Endothelial cell of umbilical vein (primary cell): Measurements from ENCODE around the gene CBX3. TPM values are rescaled to one million over a fixed set of nuclear protein-coding genes. Genes with fewer than 3 reads are reported as not detected.

Source experiments
- BruUV-seq: library from RNA; stranded (reverse); fragments of 400-500 nt; replicated peaks from 2 replicates; lab custom pipeline; 2021; lab: Mats Ljungman, UMichigan
- CTCF ChIA-PET: fragments of 300-600, 350-600 bp; sonication (Branson Sonifier 250); formaldehyde crosslinking; loops from one replicate; lab custom pipeline; 2021; ENCODE audit warnings: antibody characterized with exemption, inconsistent platforms; lab: Charles Lee
- POLR2A ChIA-PET: fragments of 300-600, 350-600 bp; sonication (Branson Sonifier 250); formaldehyde crosslinking; loops from one replicate; lab custom pipeline; 2021; ENCODE audit warnings: antibody characterized with exemption, inconsistent platforms; lab: Charles Lee
- DNase-seq: peaks from one replicate; pipeline ENCODE4 v3.0.0-alpha.2; 2011; ENCODE audit warnings: low read depth, low spot score
- FAIRE-seq: peaks from 2 replicates; lab custom pipeline; 2011; peaks lifted over from hg19 to GRCh38; lab: Jason Lieb, UNC
- H2AFZ ChIP-seq: 2 replicates; pipeline ENCODE4 v1.6.0; 2012; ENCODE audit warnings: low read depth, low read length, control low read depth, inconsistent platforms
- H3K27ac ChIP-seq: 2 replicates; pipeline ENCODE4 v1.5.1; 2011; ENCODE audit warnings: low read depth, mild to moderate bottlenecking, control low read depth, low read length, moderate library complexity; ENCODE audit not compliant: insufficient read depth
- H3K27me3 ChIP-seq, 2 experiments: 2 replicates each; pipeline versions ENCODE4 v1.6.0 to v1.6.1; 2011; ENCODE audit warnings: low read length in 2 of 2, mixed read lengths in 1 of 2; ENCODE audit not compliant: control insufficient read depth in 2 of 2, insufficient read depth in 2 of 2
- H3K36me3 ChIP-seq, 2 experiments: 2 replicates in 1 of 2; 3 replicates in 1 of 2; pipeline ENCODE4 v1.5.1; 2011; ENCODE audit warnings: low read length in 2 of 2, mild to moderate bottlenecking in 1 of 2, moderate library complexity in 1 of 2; ENCODE audit not compliant: control insufficient read depth in 2 of 2, insufficient read depth in 2 of 2; ENCODE audit errors: extremely low read depth in 1 of 2
- H3K4me1 ChIP-seq: 3 replicates; pipeline ENCODE4 v1.5.1; 2011; ENCODE audit warnings: mild to moderate bottlenecking, low read length; ENCODE audit not compliant: control insufficient read depth, insufficient read depth; ENCODE audit errors: extremely low read depth
- H3K4me2 ChIP-seq: 2 replicates; pipeline ENCODE4 v1.6.1; 2011; ENCODE audit warnings: low read length, control low read depth, mixed read lengths; ENCODE audit not compliant: insufficient read depth
- H3K4me3 ChIP-seq, 3 experiments: fragments of 200-600 bp in 1 of 3; sonication (generic), shearing (Covaris generic) in 1 of 3; replicated peaks in 1 of 3; 2 replicates each; pipeline ENCODE4 v1.5.1; 2011 to 2016; ENCODE audit warnings: control low read depth in 3 of 3, low read length in 3 of 3, mild to moderate bottlenecking in 2 of 3, inconsistent platforms in 1 of 3, low read depth in 1 of 3, moderate library complexity in 1 of 3; ENCODE audit not compliant: insufficient read depth in 1 of 3
- H3K79me2 ChIP-seq: 2 replicates; pipeline ENCODE4 v1.6.0; 2012; ENCODE audit warnings: low read length, inconsistent platforms; ENCODE audit not compliant: control insufficient read depth, insufficient read depth
- H3K9ac ChIP-seq: replicated peaks from 2 replicates; pipeline ENCODE3; 2011; ENCODE audit warnings: low read length, control low read depth; ENCODE audit not compliant: insufficient read depth; ENCODE audit errors: extremely low read depth
- H3K9me1 ChIP-seq: replicated peaks from 3 replicates; pipeline ENCODE4 v1.6.0; 2011; ENCODE audit warnings: mild to moderate bottlenecking, low read length; ENCODE audit not compliant: control insufficient read depth, insufficient read depth; ENCODE audit errors: extremely low read depth
- H3K9me3 ChIP-seq: replicated peaks from 2 replicates; pipeline ENCODE4 v1.5.1; 2012; ENCODE audit warnings: low read length, inconsistent platforms; ENCODE audit not compliant: control insufficient read depth, insufficient read depth
- H4K20me1 ChIP-seq: replicated peaks from 2 replicates; pipeline ENCODE3; 2011; ENCODE audit warnings: mild to moderate bottlenecking, low read length; ENCODE audit not compliant: control insufficient read depth, insufficient read depth; ENCODE audit errors: extremely low read depth
- EZH2 ChIP-seq: IDR thresholded peaks from 2 replicates; pipeline ENCODE4 v1.6.1; 2012; ENCODE audit warnings: borderline replicate concordance, low read depth, mild to moderate bottlenecking, moderate library complexity, low read length, inconsistent platforms; ENCODE audit not compliant: severe bottlenecking
- FOS ChIP-seq: IDR thresholded peaks from 2 replicates; pipeline ENCODE4 v1.6.1; 2011; ENCODE audit warnings: mild to moderate bottlenecking, low read length, moderate library complexity, borderline replicate concordance; ENCODE audit not compliant: insufficient read depth
- GATA2 ChIP-seq: IDR thresholded peaks from 2 replicates; pipeline ENCODE4 v1.7.0; 2011; ENCODE audit warnings: low read depth, mild to moderate bottlenecking, moderate library complexity, mixed read lengths, low read length; ENCODE audit not compliant: insufficient read length, insufficient read depth
- JUN ChIP-seq: IDR thresholded peaks from 2 replicates; pipeline ENCODE4 v1.6.1; 2011; ENCODE audit warnings: borderline replicate concordance, low read depth; ENCODE audit not compliant: insufficient read length, insufficient read depth
- MYC ChIP-seq: IDR thresholded peaks from one replicate; pipeline ENCODE4 v1.6.1; 2011; ENCODE audit warnings: mild to moderate bottlenecking, low read depth, low read length
- POLR2A ChIP-seq: IDR thresholded peaks from 2 replicates; pipeline ENCODE4 v1.6.1; 2012; ENCODE audit warnings: low read depth, mild to moderate bottlenecking, control low read depth, low read length
- POLR2AphosphoS5 ChIP-seq: IDR thresholded peaks from 2 replicates; pipeline ENCODE4 v1.6.1; 2012; ENCODE audit warnings: low read depth, mild to moderate bottlenecking, control low read depth, low read length, moderate library complexity; ENCODE audit not compliant: insufficient read depth
- dilution Hi-C: fragments of 300-500 bp; cut with MboI; formaldehyde crosslinking; loops from one replicate; pipeline ENCODE4 v1.15.0; 2019; ENCODE audit warnings: low sequenced_read_pairs; ENCODE audit not compliant: extremely low pct_ligation_motif_present
- intact Hi-C: fragments of 100-400 bp; cut with micrococcal nuclease; formaldehyde crosslinking; loops from one replicate; pipeline ENCODE4 v1.10.0; 2022
- polyA plus RNA-seq, 4 experiments: library from polyadenylated mRNA; depleted of rRNA in 3 of 4; stranded (reverse) in 3 of 4; unstranded in 1 of 4; fragments of >200 nt; gene quantifications; 2 replicates each; pipeline versions ENCODE4 v1.2.1 to v1.2.3, GENCODE V29; 2011 to 2012; ENCODE audit warnings: missing spikeins in 1 of 4
- total RNA-seq: library from RNA; stranded (reverse); gene quantifications from 2 replicates; pipeline ENCODE4 v1.2.3, GENCODE V29; 2021
- TF ChIP-seq, protein P1 (sequence below): IDR thresholded peaks from 2 replicates; pipeline ENCODE4 v1.6.1; 2011; ENCODE audit not compliant: insufficient read depth, insufficient read length
- TF ChIP-seq, protein P2 (sequence below), 2 donors: IDR thresholded peaks; 1 replicate in 1 of 2; 2 replicates in 1 of 2; pipeline ENCODE4 v1.5.1; 2011; ENCODE audit warnings: low read length in 2 of 2, mild to moderate bottlenecking in 2 of 2, moderate library complexity in 2 of 2, control low read depth in 1 of 2, inconsistent platforms in 1 of 2, low read depth in 1 of 2; ENCODE audit not compliant: insufficient read depth in 1 of 2; ENCODE audit errors: extremely low read depth in 1 of 2

Gene CBX3
- total and polyA plus RNA-seq, 2 donors (not counting 3 experiments of a cell fraction or from before 2014, with no cell fraction given) = 47.5 to 200 TPM

DNA sequence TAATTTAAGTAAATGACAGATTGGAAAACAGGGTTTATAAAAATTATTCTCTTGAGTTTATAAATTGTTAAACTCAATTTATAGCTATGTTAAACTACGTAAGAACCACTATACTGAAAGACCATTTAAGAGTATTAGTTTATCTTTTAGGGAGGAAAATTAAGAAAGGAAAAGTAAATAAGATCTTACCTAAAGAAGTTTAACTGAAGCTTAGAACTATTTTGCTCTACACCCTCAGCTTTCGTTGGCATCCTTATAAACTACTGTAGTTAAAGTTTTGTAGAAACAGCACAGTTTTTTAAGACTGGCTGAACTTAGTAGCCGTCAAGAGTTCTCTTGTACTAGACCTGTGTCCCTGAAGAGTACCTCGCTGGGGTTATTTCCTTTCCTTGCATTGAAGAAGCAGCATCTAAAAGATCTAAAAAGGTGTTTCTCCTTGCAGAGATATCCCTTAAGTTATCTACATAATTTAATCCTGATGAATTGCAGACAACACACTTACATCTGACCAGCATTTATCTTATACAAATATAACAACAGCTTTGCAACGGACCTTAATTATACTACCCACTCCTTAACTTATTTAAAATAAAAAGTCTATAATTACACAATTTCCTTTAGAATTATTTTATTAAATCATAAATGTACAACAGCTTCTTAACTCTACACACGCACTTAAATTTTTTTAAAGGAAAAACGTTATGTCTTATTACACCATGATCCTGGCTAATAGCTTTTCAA, 10.1 kb upstream of the CBX3 start:
- Histone ChIP-seq H3K4me3 (no peak overlapping the region), H3K36me3 (peaks cover 37 to 77% of the 10 kb centered on the region in 2 experiments), H3K27me3 (no peaks in the 10 kb centered on the region), H3K9me3 (no peaks in the 10 kb centered on the region), H3K9ac (no peak overlapping the region), H3K4me2 (no peak overlapping the region), H3K4me1 (peaks cover 37% of the 10 kb centered on the region), H3K9me1 (no peaks in the 10 kb centered on the region), H3K27ac (no peak overlapping the region), H3K79me2 (peaks cover 75% of the 10 kb centered on the region), H2AFZ (no peak overlapping the region), H4K20me1 (peaks cover 41% of the 10 kb centered on the region)
- DNase-seq (no peak), FAIRE-seq (no peak)
- dilution Hi-C loops = loop anchor here (25.0 kb wide), 1 partner anchor 971 kb away; the partner anchor contains the start of genes HOXA10, HOXA3, HOXA7 and HOXA9
- TF ChIP-seq, protein P1, sequence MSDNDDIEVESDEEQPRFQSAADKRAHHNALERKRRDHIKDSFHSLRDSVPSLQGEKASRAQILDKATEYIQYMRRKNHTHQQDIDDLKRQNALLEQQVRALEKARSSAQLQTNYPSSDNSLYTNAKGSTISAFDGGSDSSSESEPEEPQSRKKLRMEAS = no peak
- TF ChIP-seq GATA2 (no peak), POLR2A (no peak), POLR2AphosphoS5 (no peak), EZH2 (no peak), FOS (no peak), JUN (no peak), MYC (no peak)
- TF ChIP-seq, protein P2, sequence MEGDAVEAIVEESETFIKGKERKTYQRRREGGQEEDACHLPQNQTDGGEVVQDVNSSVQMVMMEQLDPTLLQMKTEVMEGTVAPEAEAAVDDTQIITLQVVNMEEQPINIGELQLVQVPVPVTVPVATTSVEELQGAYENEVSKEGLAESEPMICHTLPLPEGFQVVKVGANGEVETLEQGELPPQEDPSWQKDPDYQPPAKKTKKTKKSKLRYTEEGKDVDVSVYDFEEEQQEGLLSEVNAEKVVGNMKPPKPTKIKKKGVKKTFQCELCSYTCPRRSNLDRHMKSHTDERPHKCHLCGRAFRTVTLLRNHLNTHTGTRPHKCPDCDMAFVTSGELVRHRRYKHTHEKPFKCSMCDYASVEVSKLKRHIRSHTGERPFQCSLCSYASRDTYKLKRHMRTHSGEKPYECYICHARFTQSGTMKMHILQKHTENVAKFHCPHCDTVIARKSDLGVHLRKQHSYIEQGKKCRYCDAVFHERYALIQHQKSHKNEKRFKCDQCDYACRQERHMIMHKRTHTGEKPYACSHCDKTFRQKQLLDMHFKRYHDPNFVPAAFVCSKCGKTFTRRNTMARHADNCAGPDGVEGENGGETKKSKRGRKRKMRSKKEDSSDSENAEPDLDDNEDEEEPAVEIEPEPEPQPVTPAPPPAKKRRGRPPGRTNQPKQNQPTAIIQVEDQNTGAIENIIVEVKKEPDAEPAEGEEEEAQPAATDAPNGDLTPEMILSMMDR (IDR thresholded peaks at IDR 0.05; ENCODE audit: extremely low read depth in 1 of 2, insufficient read depth in 1 of 2, low read depth in 1 of 2, low read length in 2 of 2) = no peak
- BruUV-seq = no TSS peak
- intact Hi-C loops = no loop called here
- CTCF ChIA-PET = interaction anchor here (1.6 to 5.7 kb wide), 4 partner anchors 8 to 174 kb away, joined by 5 to 36 read pairs (median 8); partner anchors contain the start of gene NFE2L3
- POLR2A ChIA-PET = interaction anchor here (0.9 to 2.1 kb wide), 4 partner anchors 9 to 970 kb away, joined by 3 to 10 read pairs (median 6); partner anchors contain the start of gene HNRNPA2B1
